Stomach (tissue), 9 donors: ENCODE measurements around the gene SPATA32. TPM values are rescaled to one million over a fixed set of nuclear protein-coding genes. Genes with fewer than 3 reads are reported as not detected.

Experiments
- DNase-seq, 2 donors: peaks; one replicate each; pipeline versions ENCODE4 v3.0.0 to v3.0.0-alpha.2; 2013 to 2019
- H3K27ac ChIP-seq, 5 donors: fragments of 200-600 bp in 4 of 5; sonication (generic) in 4 of 5; one replicate each; pipeline ENCODE4 v1.5.1; 2013 to 2019; ENCODE audit warnings: mild to moderate bottlenecking in 1 of 5, moderate library complexity in 1 of 5
- H3K27me3 ChIP-seq, 3 donors: fragments of 200-600 bp; sonication (generic); one replicate each; pipeline ENCODE4 v1.5.1; 2017 to 2019; ENCODE audit warnings: mixed run types in 1 of 3
- H3K36me3 ChIP-seq, 4 donors: fragments of 200-600 bp; sonication (generic); 1 replicate in 3 of 4; 2 replicates in 1 of 4; pipeline ENCODE4 v1.5.1; 2016 to 2019
- H3K4me1 ChIP-seq, 4 donors: fragments of 200-600 bp; sonication (generic); one replicate each; pipeline ENCODE4 v1.5.1; 2016 to 2019
- H3K4me3 ChIP-seq, 4 donors: fragments of 200-600 bp; sonication (generic) in 3 of 4; one replicate each; pipeline ENCODE4 v1.5.1; 2016 to 2019; ENCODE audit warnings: mild to moderate bottlenecking in 1 of 4
- H3K9me3 ChIP-seq, 4 donors: fragments of 200-600 bp; sonication (generic); one replicate each; pipeline ENCODE4 v1.5.1; 2016 to 2019
- EP300 ChIP-seq: sonication (generic); formaldehyde crosslinking; IDR thresholded peaks from one replicate; pipeline ENCODE4 v1.6.1; 2017; ENCODE audit warnings: antibody characterized with exemption
- POLR2A ChIP-seq, 4 donors: fragments of 450-650 bp; IDR thresholded peaks; one replicate each; pipeline ENCODE4 v1.6.1; 2016; ENCODE audit warnings: antibody characterized with exemption in 4 of 4, control low read depth in 2 of 4, mild to moderate bottlenecking in 1 of 4, moderate library complexity in 1 of 4
- POLR2AphosphoS5 ChIP-seq, 3 donors: sonication (generic); formaldehyde crosslinking; IDR thresholded peaks; one replicate each; pipeline ENCODE4 v1.6.1; 2016; ENCODE audit warnings: antibody characterized with exemption in 3 of 3
- WGBS, 5 donors: extraction: QIAGEN DNeasy Blood & Tissue Kit in 3 of 5; methylation state at CpG; one replicate each; pipeline versions ENCODE4 v1.1.5 to v1.1.7; 2013 to 2018; 5-methylcytosine and 5-hydroxymethylcytosine counted together
- intact Hi-C: fragments of 100-400 bp; cut with DNase I; formaldehyde crosslinking; loops from one replicate; pipeline ENCODE4 v1.15.1; 2023; ENCODE audit warnings: low total_unique reads
- polyA plus RNA-seq, 3 donors: library from polyadenylated mRNA; stranded (reverse); fragments of 200-250 nt; gene quantifications; one replicate each; pipeline ENCODE4 v1.2.3, GENCODE V29; 2013
- total RNA-seq, 5 donors: library from RNA; depleted of rRNA; stranded (reverse); fragments of >200 nt; gene quantifications; one replicate each; pipeline versions ENCODE4 v1.1.0 to v1.2.3, GENCODE V29; 2014 to 2016
- TF ChIP-seq, protein P1 (sequence below), 7 experiments: fragments of 450-650 bp in 4 of 7; fragments of 200-600 bp in 3 of 7; sonication (generic) in 3 of 7; IDR thresholded peaks; one replicate each; pipeline ENCODE4 v1.5.1; 2016 to 2019; ENCODE audit warnings: antibody characterized with exemption in 7 of 7, control low read depth in 2 of 7, mild to moderate bottlenecking in 1 of 7
- donor health status: healthy with polysubstance abuse.
- donor health status: Bipolar disorder and iron deficiency.
- donor health status: healthy.

Gene SPATA32
- total and polyA plus RNA-seq, 8 donors, result not detected

GRCh38 chr17:45222996-45223538, 38.8 kb downstream of the SPATA32 start:
- intact Hi-C loops, result loop anchor here (5.0 kb wide), 1 partner anchor 164 kb away; no protein-coding TSS in a partner anchor
- TF ChIP-seq, protein P1, sequence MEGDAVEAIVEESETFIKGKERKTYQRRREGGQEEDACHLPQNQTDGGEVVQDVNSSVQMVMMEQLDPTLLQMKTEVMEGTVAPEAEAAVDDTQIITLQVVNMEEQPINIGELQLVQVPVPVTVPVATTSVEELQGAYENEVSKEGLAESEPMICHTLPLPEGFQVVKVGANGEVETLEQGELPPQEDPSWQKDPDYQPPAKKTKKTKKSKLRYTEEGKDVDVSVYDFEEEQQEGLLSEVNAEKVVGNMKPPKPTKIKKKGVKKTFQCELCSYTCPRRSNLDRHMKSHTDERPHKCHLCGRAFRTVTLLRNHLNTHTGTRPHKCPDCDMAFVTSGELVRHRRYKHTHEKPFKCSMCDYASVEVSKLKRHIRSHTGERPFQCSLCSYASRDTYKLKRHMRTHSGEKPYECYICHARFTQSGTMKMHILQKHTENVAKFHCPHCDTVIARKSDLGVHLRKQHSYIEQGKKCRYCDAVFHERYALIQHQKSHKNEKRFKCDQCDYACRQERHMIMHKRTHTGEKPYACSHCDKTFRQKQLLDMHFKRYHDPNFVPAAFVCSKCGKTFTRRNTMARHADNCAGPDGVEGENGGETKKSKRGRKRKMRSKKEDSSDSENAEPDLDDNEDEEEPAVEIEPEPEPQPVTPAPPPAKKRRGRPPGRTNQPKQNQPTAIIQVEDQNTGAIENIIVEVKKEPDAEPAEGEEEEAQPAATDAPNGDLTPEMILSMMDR (IDR thresholded peaks at IDR 0.05), result no peak
- TF ChIP-seq POLR2AphosphoS5 (IDR thresholded peaks at IDR 0.05) (no peak), EP300 (no peak), POLR2A (IDR thresholded peaks at IDR 0.05) (no peak)
- Histone ChIP-seq H3K27me3 (peaks cover 0 to 29% (median 10%) of the 10 kb centered on the region in 3 donors), H3K9me3 (no peaks in the 10 kb centered on the region), H3K36me3 (no peaks in the 10 kb centered on the region), H3K27ac (peak overlapping the region in 4 of 5 donors; percentile 72 to 93 (median 88)), H3K4me3 (peak overlapping the region; percentile 56 to 79 (median 64)), H3K4me1 (peaks cover 27 to 64% (median 43%) of the 10 kb centered on the region in 4 donors)
- 64 to 75% (median 65%) methylated on average over 5 to 8 of the region's 8 CpGs for WGBS, 5 donors
- DNase-seq, result no peak

- intact Hi-C loops, result loop anchor here (5.0 kb wide), 1 partner anchor 165 kb away; no protein-coding TSS in a partner anchor
- TF ChIP-seq, protein P1 (IDR thresholded peaks at IDR 0.05), result no peak
- TF ChIP-seq POLR2AphosphoS5 (IDR thresholded peaks at IDR 0.05) (no peak), POLR2A (IDR thresholded peaks at IDR 0.05) (no peak), EP300 (no peak)
- Histone ChIP-seq H3K36me3 (no peaks in the 10 kb centered on the region), H3K9me3 (no peaks in the 10 kb centered on the region), H3K27ac (peak overlapping the region; percentile 42 to 93 (median 85)), H3K27me3 (peaks cover 0 to 29% (median 10%) of the 10 kb centered on the region in 3 donors), H3K4me3 (peak overlapping the region; percentile 56 to 79 (median 64)), H3K4me1 (peaks cover 20 to 58% (median 37%) of the 10 kb centered on the region in 4 donors)
- 19 to 36% (median 25%) methylated on average over 17 to 33 of the region's 33 CpGs for WGBS, 5 donors
- DNase-seq, result no peak
These were observed 39.5 kb downstream of the SPATA32 start for GRCh38 chr17:45222289-45222995.

DNA sequence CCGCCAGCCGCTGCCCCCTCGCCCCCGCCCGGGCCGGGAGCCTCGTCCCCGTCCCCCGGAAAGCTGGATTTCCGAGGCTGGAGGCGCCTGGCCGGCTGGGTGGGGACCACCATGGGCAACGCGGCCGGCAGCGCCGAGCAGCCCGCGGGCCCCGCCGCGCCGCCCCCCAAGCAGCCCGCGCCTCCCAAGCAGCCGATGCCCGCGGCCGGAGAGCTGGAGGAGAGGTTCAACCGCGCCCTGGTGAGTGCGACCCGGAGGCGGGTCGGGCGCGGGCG, 39.9 kb downstream of the SPATA32 start:
- Histone ChIP-seq H3K4me1 (peaks cover 16 to 53% (median 32%) of the 10 kb centered on the region in 4 donors), H3K27me3 (peaks cover 0 to 29% (median 10%) of the 10 kb centered on the region in 3 donors), H3K4me3 (peak overlapping the region; percentile 56 to 79 (median 64)), H3K27ac (peak overlapping the region; percentile 34 to 93 (median 85)), H3K9me3 (no peaks in the 10 kb centered on the region), H3K36me3 (no peaks in the 10 kb centered on the region)
- DNase-seq, result no peak
- intact Hi-C loops, result loop anchor here (5.0 kb wide), 1 partner anchor 165 kb away; no protein-coding TSS in a partner anchor
- 0 to 1% (median 1%) methylated on average over 2 to 38 of the region's 38 CpGs for WGBS, 5 donors
- TF ChIP-seq, protein P1 (IDR thresholded peaks at IDR 0.05), result no peak
- TF ChIP-seq POLR2A (IDR thresholded peaks at IDR 0.05), result no peak
- no peak for TF ChIP-seq POLR2AphosphoS5 (IDR thresholded peaks at IDR 0.05)

GRCh38 chr17:45221081-45222013, 40.5 kb downstream of the SPATA32 start, which contains the start of gene FMNL1:
Gene FMNL1 (plus strand): TSS chr17:45221885. CDS start chr17:45222125, 240 bp downstream.
- no peaks in the 10 kb centered on the region for H3K9me3 ChIP-seq
- H3K36me3 ChIP-seq, result no peaks in the 10 kb centered on the region
- H3K27ac ChIP-seq, result peak within 1 kb of the TSS; percentile 42 to 93 (median 85)
- TF ChIP-seq EP300 (no peak), POLR2AphosphoS5 (IDR thresholded peaks at IDR 0.05) (peak in 1 of 3 donors; percentile 14)
- TF ChIP-seq, protein P1 (IDR thresholded peaks at IDR 0.05), result no peak
- peak within 1 kb of the TSS; percentile 56 to 79 (median 64) for H3K4me3 ChIP-seq
- WGBS, 5 donors, result 4 to 38% (median 6%) methylated on average over 6 to 92 of the region's 98 CpGs
- DNase-seq, result peak; percentile 68 to 73
- H3K27me3 ChIP-seq, result peaks cover 0 to 29% (median 10%) of the 10 kb centered on the region in 3 donors
- intact Hi-C loops, result loop anchor here (5.0 kb wide), 1 partner anchor 166 kb away; no protein-coding TSS in a partner anchor
- H3K4me1 ChIP-seq, result peaks cover 14 to 47% (median 27%) of the 10 kb centered on the region in 4 donors
